T-helper 17 cell (primary cell): ENCODE results near the gene CHL1. TPM values are rescaled to one million over a fixed set of nuclear protein-coding genes. Genes with fewer than 3 reads are reported as not detected.

Experiments
- ATAC-seq: fragments of 150-1000 bp; cut with Tn5 transposase; 2 replicates; pipeline ENCODE4 v1.10.0; 2021; ENCODE audit warnings: mild to moderate bottlenecking, moderate library complexity
- DNase-seq, 3 donors: peaks; one replicate each; pipeline versions ENCODE4 v3.0.0 to v3.0.0-alpha.2; 2020 to 2021
- H3K9me3 ChIP-seq: one replicate; pipeline ENCODE4 v1.7.0; 2013; ENCODE audit warnings: low read length, mild to moderate bottlenecking; ENCODE audit not compliant: control insufficient read depth, poor library complexity, severe bottlenecking
- H3K27ac Mint-ChIP-seq: one replicate; pipeline ENCODE4 v1.8.0; 2022; ENCODE audit warnings: mild to moderate bottlenecking, moderate library complexity, mixed read lengths
- H3K27me3 Mint-ChIP-seq: one replicate; pipeline ENCODE4 v1.8.0; 2022; ENCODE audit warnings: mixed read lengths
- H3K36me3 Mint-ChIP-seq: one replicate; pipeline ENCODE4 v1.8.0; 2022; ENCODE audit warnings: low read depth, mixed read lengths
- H3K4me1 Mint-ChIP-seq: one replicate; pipeline ENCODE4 v1.8.0; 2022; ENCODE audit warnings: mild to moderate bottlenecking, mixed read lengths
- H3K4me3 Mint-ChIP-seq: one replicate; pipeline ENCODE4 v1.8.0; 2022; ENCODE audit warnings: mild to moderate bottlenecking, moderate library complexity, mixed read lengths
- total RNA-seq, 4 donors: library from RNA in 2 of 4; stranded (reverse) in 2 of 4; gene quantifications; one replicate each; pipeline ENCODE4 v1.2.3 and lab custom pipeline; 2022 to 2026

CHL1 gene
- total RNA-seq, 2 donors from 2014 or later, result 0.97 TPM; not detected in 1

DNA sequence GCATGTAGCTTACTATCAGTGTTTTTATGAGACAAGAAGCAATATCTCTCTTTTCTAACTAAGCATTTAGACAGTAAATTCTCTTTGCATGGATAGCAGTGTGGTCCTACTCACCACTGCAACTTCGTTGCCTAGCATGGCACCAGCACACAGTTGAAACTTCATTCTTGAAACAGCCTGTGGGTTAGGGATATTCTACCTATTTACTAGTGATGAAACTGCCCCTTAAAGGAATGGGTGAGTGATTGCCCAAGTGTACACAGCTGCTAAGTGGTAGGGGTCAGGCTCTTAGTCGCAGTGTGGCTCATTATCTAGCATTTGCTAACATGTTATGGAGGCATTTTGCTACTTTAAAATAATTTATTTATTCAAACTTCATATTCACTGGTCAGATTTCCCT is 78.4 kb downstream of the CHL1 start:
- DNase-seq (no peak), ATAC-seq (no peak)
- Mint-ChIP-seq H3K4me3 (no peak overlapping the region), H3K27ac (no peak overlapping the region), H3K27me3 (no peaks in the 10 kb centered on the region), H3K36me3 (no peaks in the 10 kb centered on the region), H3K4me1 (no peaks in the 10 kb centered on the region)
- no peaks in the 10 kb centered on the region for H3K9me3 ChIP-seq

DNA sequence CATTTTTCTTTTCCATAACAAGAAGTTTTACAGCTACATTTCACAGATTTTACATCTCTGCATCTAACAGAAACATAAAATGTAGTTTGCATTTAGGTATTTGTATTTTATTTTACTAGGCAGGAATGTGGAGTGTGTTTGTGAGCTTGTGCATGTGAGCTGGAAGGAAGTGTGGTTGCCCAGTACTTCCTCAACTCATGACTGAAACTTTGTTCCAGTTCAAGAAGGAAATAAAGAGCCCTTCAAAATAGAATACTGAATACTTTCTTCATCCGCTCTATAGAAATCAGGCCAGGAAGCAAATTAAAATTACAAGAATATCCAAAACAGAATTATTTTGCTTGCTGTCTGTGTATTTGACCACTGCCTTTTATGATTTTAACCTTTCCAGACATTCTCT is 81.3 kb downstream of the CHL1 start:
- Mint-ChIP-seq H3K4me3 (no peak overlapping the region), H3K27ac (peak overlapping the region; percentile 10), H3K4me1 (no peaks in the 10 kb centered on the region), H3K36me3 (no peaks in the 10 kb centered on the region), H3K27me3 (no peaks in the 10 kb centered on the region)
- ATAC-seq (peak; percentile 50), DNase-seq (no peak)
- no peaks in the 10 kb centered on the region for H3K9me3 ChIP-seq

DNA sequence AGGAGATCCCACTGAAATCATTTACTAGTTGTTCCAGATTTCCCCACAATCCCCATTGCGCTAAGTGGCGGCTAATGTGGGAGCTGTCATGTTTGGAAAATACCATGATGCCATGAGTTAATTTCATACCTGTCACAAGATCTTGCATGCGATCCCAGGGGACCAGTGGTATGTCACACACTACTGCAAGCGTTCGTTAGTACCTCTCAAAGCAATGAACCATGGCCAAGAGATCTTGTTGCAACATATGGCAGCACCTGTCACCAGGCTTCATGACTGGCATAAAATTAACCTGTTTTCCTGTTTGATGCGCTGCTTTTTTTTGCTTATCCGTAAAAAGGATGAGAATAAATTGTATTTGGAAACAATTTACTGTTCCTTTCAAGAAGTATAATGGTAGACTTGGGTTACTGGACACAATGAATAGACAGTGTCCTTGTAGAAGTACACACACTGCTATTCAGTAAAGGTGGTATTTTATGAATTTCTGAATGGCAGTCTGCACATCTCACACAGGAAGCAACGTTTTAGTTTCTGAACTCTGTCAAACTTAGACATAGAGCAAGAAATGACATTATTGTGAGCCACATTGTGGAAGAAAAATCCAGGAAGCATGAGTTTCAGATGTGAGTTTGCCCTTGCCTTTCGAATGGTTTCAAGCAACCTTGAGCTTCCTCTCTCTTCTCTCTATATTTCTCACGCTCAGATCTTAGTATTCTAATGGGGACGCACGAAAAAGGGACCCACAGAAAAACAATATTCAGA is 81.9 kb downstream of the CHL1 start:
- no peaks in the 10 kb centered on the region for H3K36me3 Mint-ChIP-seq
- peak; percentile 78 for ATAC-seq
- H3K4me3 Mint-ChIP-seq, result no peak overlapping the region
- H3K4me1 Mint-ChIP-seq, result no peaks in the 10 kb centered on the region
- no peaks in the 10 kb centered on the region for H3K9me3 ChIP-seq
- DNase-seq, result no peak
- no peaks in the 10 kb centered on the region for H3K27me3 Mint-ChIP-seq
- peak overlapping the region; percentile 10 for H3K27ac Mint-ChIP-seq

DNA sequence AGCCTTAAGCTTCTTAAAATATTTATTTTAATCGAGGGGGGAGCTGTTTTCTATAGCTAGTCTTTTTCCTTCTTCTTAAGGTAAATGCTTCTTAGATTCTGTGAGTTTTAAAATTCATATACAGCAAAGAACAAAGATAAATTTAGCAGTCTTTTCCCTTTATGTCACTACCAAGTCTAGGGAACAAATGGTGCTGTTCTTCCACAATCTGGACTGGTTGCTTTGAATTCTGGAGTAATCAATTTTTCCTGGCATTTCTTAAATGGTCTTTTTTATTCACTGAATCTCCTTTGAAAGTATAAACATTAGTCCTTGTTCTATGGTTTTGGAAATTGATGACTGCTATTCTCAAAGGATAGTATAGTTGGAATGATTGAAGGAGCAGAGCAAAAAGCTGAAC is 82.8 kb downstream of the CHL1 start:
- H3K4me1 Mint-ChIP-seq, result no peaks in the 10 kb centered on the region
- H3K27me3 Mint-ChIP-seq, result no peaks in the 10 kb centered on the region
- DNase-seq (no peak), ATAC-seq (no peak)
- no peak overlapping the region for H3K27ac Mint-ChIP-seq
- no peaks in the 10 kb centered on the region for H3K36me3 Mint-ChIP-seq
- H3K4me3 Mint-ChIP-seq, result no peak overlapping the region
- H3K9me3 ChIP-seq, result no peaks in the 10 kb centered on the region

DNA sequence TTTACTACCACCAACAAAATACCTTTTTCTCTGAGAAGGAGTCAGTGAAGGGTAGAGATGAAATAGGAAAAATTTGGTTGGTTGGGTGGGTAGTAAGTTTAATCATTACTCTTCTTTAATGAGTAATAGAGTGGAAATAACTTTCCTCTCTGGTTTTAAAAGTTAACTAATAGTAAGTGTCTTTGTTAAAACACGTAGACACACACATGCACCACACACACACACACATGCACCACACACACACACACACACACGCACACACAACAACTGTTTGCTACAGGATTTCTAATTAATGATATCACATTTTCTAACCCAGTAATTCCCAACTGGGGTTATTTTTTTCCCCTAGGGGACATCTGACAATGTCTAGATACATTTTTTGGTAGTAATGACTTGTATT is 84.1 kb downstream of the CHL1 start:
- ATAC-seq, result no peak
- H3K9me3 ChIP-seq, result no peaks in the 10 kb centered on the region
- Mint-ChIP-seq H3K4me1 (no peaks in the 10 kb centered on the region), H3K36me3 (no peaks in the 10 kb centered on the region), H3K4me3 (no peak overlapping the region), H3K27ac (no peak overlapping the region), H3K27me3 (no peaks in the 10 kb centered on the region)
- DNase-seq, result no peak

DNA sequence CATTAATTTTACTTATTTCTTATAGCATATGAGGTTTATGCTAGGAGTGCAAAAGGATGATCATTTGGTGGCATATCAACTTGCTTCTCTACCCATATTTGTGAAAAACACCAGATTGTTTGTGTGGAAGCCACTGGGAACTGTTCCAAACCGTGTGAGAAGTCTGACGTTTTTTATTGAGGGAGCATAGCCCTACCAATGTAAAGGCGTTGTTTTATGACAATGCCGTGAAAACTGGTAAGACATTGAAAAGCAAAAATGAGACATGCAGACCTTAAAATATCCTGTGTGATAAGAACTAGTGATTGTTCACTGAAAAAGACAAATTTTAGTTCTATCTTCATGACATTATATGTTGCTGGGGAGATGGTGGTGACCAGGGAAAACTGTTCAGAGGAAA is 87.8 kb downstream of the CHL1 start:
- ATAC-seq, result no peak

DNA sequence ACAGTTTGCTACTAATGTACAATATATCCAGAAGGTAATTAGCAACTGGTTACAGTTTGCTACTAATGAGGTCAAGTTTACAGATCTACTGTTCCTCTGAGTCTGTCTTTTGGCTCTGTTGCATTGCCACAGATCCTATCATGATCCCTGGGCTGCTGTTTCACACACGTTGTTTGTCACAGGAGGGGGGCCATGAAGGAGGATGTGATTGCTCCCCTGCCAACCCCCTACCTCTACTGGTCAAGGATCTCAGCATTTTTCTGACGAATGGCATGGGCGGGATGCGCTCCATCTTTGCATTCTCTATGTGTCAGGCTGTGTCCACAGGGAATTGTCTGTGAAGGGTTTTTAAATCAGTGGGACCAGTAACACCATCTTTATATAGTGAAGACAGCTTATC is 91.9 kb downstream of the CHL1 start:
- DNase-seq (no peak), ATAC-seq (no peak)
- no peak overlapping the region for H3K27ac Mint-ChIP-seq
- H3K27me3 Mint-ChIP-seq, result no peaks in the 10 kb centered on the region
- H3K4me3 Mint-ChIP-seq, result no peak overlapping the region
- no peaks in the 10 kb centered on the region for H3K9me3 ChIP-seq
- no peaks in the 10 kb centered on the region for H3K4me1 Mint-ChIP-seq
- H3K36me3 Mint-ChIP-seq, result no peaks in the 10 kb centered on the region

More for the DNA sequence above, 87.8 kb downstream of the CHL1 start:
- no peaks in the 10 kb centered on the region for H3K4me1 Mint-ChIP-seq
- no peak overlapping the region for H3K27ac Mint-ChIP-seq
- H3K27me3 Mint-ChIP-seq, result no peaks in the 10 kb centered on the region
- no peak overlapping the region for H3K4me3 Mint-ChIP-seq
- H3K36me3 Mint-ChIP-seq, result no peaks in the 10 kb centered on the region
- H3K9me3 ChIP-seq, result no peaks in the 10 kb centered on the region
- no peak for DNase-seq

DNA sequence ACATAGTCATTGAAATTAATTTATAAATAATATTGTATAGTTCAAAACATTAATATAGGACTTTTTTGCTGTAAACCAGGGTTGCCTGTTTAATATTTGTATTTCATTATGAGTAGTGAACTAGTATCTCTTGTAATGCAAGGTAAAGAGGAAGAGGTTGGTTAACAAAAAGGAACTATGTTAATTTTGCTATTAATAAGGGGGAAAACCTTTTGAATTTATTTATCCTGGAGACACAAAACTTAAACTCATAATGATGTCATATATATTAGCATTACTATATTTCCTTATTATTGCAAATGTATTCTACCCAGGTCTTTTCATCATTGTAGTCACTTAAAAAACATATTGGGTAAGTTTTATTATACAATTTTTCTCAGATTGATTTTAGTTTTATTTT is 94.5 kb downstream of the CHL1 start:
- ATAC-seq, result no peak
- H3K27ac Mint-ChIP-seq, result no peak overlapping the region
- no peak for DNase-seq
- H3K36me3 Mint-ChIP-seq, result no peaks in the 10 kb centered on the region
- H3K9me3 ChIP-seq, result no peaks in the 10 kb centered on the region
- H3K4me3 Mint-ChIP-seq, result no peak overlapping the region
- no peaks in the 10 kb centered on the region for H3K4me1 Mint-ChIP-seq
- H3K27me3 Mint-ChIP-seq, result no peaks in the 10 kb centered on the region

DNA sequence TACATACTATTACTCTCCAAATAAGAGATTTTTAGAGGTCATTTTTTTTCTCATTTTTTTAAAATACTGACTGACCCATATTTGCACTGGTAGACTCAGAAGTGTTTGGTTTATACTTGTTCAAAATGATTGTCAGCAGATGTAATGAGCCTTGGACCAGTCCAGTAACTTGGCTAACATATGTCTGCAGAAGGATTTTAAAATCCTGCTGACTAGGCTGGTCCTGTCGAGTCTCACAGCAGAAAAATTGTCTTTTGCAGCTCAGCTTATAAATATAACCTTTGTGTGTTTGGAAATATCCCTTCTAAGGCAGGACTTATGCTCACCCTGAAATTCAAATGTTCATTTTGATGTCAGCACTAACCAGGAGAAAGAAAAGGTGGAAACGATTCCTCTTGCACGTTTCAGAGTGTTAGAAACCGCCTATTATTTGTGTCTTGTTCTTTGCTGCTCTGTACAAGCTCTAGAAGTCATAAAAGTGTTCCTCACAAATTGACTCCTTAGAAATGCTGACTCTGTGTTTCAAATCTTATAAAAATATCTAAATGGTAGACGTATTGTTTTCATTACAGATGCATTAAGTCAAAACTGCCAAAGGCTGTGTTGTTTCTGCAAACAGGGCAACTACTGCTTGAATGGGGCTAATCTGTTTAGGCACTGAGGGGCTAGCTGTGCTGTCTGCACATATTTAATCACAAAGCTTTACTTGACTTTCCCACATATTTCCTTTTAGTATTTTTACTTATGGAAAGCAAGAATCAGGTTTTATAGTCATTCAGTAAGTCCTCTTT is 95.3 kb downstream of the CHL1 start:
- DNase-seq, result no peak
- no peak for ATAC-seq
- Mint-ChIP-seq H3K27ac (no peak overlapping the region), H3K27me3 (no peaks in the 10 kb centered on the region), H3K4me3 (no peak overlapping the region), H3K4me1 (no peaks in the 10 kb centered on the region), H3K36me3 (no peaks in the 10 kb centered on the region)
- no peaks in the 10 kb centered on the region for H3K9me3 ChIP-seq

DNA sequence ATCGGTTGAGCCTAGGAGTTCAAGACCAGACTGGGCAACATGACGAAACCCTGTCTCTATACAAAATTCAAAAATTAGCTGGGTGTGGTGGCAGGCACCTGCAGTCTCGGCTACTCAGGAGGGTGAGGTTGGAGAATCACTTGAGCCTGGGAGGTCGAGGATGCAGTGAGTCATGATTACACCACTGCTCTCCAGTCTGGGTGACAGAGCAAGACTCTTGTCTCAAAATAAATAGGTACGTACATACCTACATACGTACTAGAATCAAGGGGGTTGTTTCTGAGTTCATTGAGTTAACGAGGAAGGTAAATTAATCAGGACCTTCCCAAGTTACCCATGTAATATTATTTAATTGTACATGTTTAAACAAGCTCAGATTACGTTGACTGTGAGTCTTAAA is 97.5 kb downstream of the CHL1 start:
- ATAC-seq (no peak), DNase-seq (no peak)
- Mint-ChIP-seq H3K4me1 (no peaks in the 10 kb centered on the region), H3K4me3 (no peak overlapping the region), H3K27ac (no peak overlapping the region), H3K36me3 (no peaks in the 10 kb centered on the region), H3K27me3 (no peaks in the 10 kb centered on the region)
- H3K9me3 ChIP-seq, result no peaks in the 10 kb centered on the region

DNA sequence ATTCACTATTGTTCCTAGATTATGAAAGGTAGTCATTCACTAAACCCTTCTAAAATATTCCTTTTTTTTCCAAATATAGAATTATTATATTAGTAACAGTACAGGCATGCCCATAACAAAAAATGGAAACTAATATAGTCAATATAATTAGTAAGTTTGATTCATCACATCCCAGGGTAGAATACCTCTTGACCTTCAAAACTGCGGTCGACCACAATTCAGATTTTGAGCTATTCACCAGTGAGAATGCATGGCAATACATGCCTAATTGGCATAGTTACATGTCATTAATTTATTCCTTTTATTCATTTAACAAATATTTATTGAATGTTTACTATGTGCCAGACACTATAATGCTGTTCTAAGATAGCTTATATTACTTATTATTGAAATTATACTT is 98.0 kb downstream of the CHL1 start:
- no peak for ATAC-seq
- H3K9me3 ChIP-seq, result no peaks in the 10 kb centered on the region
- no peaks in the 10 kb centered on the region for H3K27me3 Mint-ChIP-seq
- no peak overlapping the region for H3K27ac Mint-ChIP-seq
- no peaks in the 10 kb centered on the region for H3K4me1 Mint-ChIP-seq
- no peaks in the 10 kb centered on the region for H3K36me3 Mint-ChIP-seq
- H3K4me3 Mint-ChIP-seq, result no peak overlapping the region
- no peak for DNase-seq

DNA sequence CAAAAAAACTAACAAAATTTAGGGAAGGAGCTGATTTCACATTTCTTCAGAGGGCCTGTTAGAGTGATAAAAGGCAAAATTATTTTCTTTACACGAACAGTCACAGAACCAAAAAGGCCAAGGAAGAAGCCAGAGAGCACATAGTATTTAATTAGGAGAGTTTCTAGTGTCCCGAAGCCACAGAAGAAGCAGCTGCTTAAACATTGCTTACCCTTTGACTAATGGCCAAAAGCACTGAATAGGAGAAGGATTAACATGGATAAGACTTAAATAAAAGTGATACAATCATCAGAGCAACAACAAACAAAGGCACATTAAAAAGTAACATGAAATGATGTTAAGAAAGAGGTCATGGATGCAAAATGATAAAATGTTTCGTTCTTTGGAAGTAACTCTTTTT is 98.6 kb downstream of the CHL1 start:
- no peaks in the 10 kb centered on the region for H3K36me3 Mint-ChIP-seq
- H3K4me3 Mint-ChIP-seq, result no peak overlapping the region
- H3K4me1 Mint-ChIP-seq, result no peaks in the 10 kb centered on the region
- H3K9me3 ChIP-seq, result no peaks in the 10 kb centered on the region
- no peak for DNase-seq
- H3K27ac Mint-ChIP-seq, result no peak overlapping the region
- H3K27me3 Mint-ChIP-seq, result no peaks in the 10 kb centered on the region
- ATAC-seq, result no peak

DNA sequence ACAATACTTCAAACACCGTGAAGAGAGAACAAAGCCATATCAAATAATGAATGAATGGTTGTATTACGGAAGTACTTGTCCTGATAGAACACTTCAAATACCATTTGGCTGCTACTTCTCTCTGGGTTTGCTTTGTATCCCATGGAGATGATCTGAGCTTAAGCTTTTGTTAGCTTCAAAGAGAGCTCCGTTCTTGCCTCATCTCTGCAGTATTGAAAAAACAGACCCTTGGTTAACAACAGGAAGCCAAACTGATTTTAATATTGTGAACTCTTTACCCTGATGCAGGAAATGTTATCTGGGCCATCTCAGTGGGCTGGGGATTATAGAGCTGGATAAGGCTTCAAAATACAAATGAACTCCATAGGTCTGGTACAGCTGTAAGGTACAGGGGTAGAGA is 101.0 kb downstream of the CHL1 start:
- H3K4me1 Mint-ChIP-seq, result no peaks in the 10 kb centered on the region
- ATAC-seq (peak; percentile 45), DNase-seq (no peak)
- H3K27ac Mint-ChIP-seq, result no peak overlapping the region
- H3K27me3 Mint-ChIP-seq, result no peaks in the 10 kb centered on the region
- H3K9me3 ChIP-seq, result no peaks in the 10 kb centered on the region
- H3K4me3 Mint-ChIP-seq, result no peak overlapping the region
- no peaks in the 10 kb centered on the region for H3K36me3 Mint-ChIP-seq
